GM06990 (cell line): ENCODE measurements around the gene SNAPC4.

Experiments
- DNase-seq: peaks from one replicate; pipeline ENCODE4 v3.0.0-alpha.2; 2011; ENCODE audit not compliant: insufficient read length; ENCODE audit errors: extremely low read depth
- H3K27me3 ChIP-seq: replicated peaks from 2 replicates; pipeline ENCODE4 v1.6.0; 2011; ENCODE audit warnings: low read length; ENCODE audit not compliant: control insufficient read depth, insufficient read depth
- H3K36me3 ChIP-seq: 2 replicates; pipeline ENCODE4 v1.5.1; 2011; ENCODE audit warnings: low read length; ENCODE audit not compliant: control insufficient read depth, insufficient read depth
- H3K4me3 ChIP-seq: replicated peaks from 2 replicates; pipeline ENCODE4 v1.5.1; 2011; ENCODE audit warnings: low read depth, mild to moderate bottlenecking, control low read depth, low read length
- CTCF ChIP-seq: IDR thresholded peaks from 2 replicates; pipeline ENCODE4 v1.5.1; 2011; ENCODE audit warnings: low read length, control low read depth, mild to moderate bottlenecking, inconsistent platforms; ENCODE audit not compliant: insufficient read depth, poor library complexity, severe bottlenecking

Gene SNAPC4

DNA sequence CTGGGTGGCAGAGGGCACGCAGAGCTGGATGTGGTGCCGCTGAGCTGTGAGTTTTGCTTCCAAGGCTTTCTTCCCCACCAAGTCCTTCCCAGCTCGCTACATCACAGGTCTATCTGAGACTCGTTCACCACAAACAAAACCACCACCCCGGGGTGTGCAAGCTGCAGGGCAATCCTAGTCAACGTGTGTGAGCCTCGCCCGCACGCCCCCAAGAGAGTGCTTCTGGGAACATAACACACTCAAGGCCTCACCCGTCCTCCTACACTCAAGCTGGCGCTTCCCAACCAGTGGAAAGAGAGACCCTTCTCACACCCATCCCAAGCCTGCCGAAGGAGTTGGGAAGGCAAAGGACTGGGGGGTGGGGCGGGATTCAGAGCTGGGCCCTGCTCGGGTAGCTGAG, 10.6 kb downstream of the SNAPC4 start:
- TF ChIP-seq CTCF, result no peak
- H3K27me3 ChIP-seq, result no peaks in the 10 kb centered on the region
- H3K4me3 ChIP-seq, result no peak overlapping the region
- peaks cover 42% of the 10 kb centered on the region for H3K36me3 ChIP-seq
- DNase-seq, result no peak

- no peak overlapping the region for H3K4me3 ChIP-seq
- H3K27me3 ChIP-seq, result no peaks in the 10 kb centered on the region
- no peak for TF ChIP-seq CTCF
- peaks cover 35% of the 10 kb centered on the region for H3K36me3 ChIP-seq
- DNase-seq, result no peak
These were observed 12.8 kb downstream of the SNAPC4 start for GRCh38 chr9:136387217-136387616.

DNA sequence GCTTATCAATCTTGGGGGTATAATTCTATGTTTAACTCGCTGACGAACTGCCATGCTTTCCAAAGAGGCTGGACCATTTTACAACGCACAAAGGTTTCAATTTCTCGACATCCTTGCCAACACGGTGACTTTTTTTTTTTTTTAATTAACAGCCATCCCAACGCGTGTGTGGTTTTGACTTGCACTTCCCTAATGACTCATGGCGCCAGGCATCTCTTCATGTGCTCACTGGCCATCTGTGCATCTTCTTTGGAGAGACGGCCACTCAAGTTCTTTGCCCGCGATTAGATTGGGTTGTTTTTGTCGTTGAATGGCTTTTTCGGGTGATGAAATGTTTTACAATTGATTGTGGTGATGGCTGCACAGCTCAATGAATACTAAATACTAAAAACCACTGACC, 14.0 kb downstream of the SNAPC4 start:
- no peak for DNase-seq
- Histone ChIP-seq H3K36me3 (peaks cover 30% of the 10 kb centered on the region), H3K27me3 (no peaks in the 10 kb centered on the region), H3K4me3 (no peak overlapping the region)
- TF ChIP-seq CTCF, result no peak

- TF ChIP-seq CTCF, result no peak
- Histone ChIP-seq H3K27me3 (no peaks in the 10 kb centered on the region), H3K4me3 (no peak overlapping the region), H3K36me3 (peaks cover 37% of the 10 kb centered on the region)
- DNase-seq, result no peak
These were observed 15.0 kb downstream of the SNAPC4 start for GRCh38 chr9:136385015-136385414.

GRCh38 chr9:136383436-136383835, 16.5 kb downstream of the SNAPC4 start:
- Histone ChIP-seq H3K4me3 (no peak overlapping the region), H3K36me3 (peaks cover 38% of the 10 kb centered on the region), H3K27me3 (no peaks in the 10 kb centered on the region)
- TF ChIP-seq CTCF, result no peak
- no peak for DNase-seq

DNA sequence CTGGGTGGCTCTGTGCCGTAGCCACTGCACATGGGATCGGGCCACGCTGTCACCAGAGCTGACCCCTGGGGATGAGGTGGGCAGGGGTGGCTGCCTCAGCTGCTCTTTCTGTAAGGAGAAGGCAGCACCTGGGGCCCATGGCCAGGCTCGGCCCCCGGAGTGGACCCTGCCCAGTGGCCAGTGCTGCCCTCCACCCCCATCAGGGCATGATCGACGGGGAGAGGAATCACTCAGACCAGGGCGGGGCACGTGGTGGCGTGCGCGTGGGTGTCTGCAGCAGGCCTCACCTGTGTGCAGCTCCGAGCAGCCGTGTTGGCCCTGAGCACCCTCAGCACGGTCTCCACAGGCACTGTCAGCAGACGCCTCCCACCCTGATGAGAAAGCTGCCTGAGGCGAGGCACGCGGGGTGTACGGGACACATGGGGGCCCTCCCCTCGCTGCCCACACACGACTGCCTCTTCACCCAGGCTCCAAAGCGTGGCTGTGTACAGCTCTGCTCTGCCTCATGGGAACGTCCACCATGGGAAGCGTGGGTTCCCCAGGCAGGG, 17.9 kb downstream of the SNAPC4 start:
- Histone ChIP-seq H3K36me3 (peaks cover 38% of the 10 kb centered on the region), H3K27me3 (no peaks in the 10 kb centered on the region), H3K4me3 (no peak overlapping the region)
- TF ChIP-seq CTCF, result no peak
- no peak for DNase-seq
